Esophagus muscularis mucosa (tissue), 3 donors: ENCODE measurements around the gene MTMR12.
"Not testable (repeated sequence)": the region's sequence is repeated elsewhere in the genome, so short reads cannot be mapped to it uniquely, and the experiment has no call there.

ENCODE experiments used
- CTCF ChIP-seq, 3 experiments: fragments of 200-600 bp in 2 of 3; fragments of 450-650 bp in 1 of 3; sonication (generic) in 2 of 3; IDR thresholded peaks; one replicate each; pipeline ENCODE4 v1.5.1; 2017 to 2019; ENCODE audit warnings: antibody characterized with exemption in 3 of 3, mild to moderate bottlenecking in 2 of 3, moderate library complexity in 1 of 3
- POLR2AphosphoS5 ChIP-seq, 2 donors: sonication (generic); formaldehyde crosslinking; IDR thresholded peaks; one replicate each; pipeline ENCODE4 v1.6.1; 2017; ENCODE audit warnings: antibody characterized with exemption in 2 of 2

DNA sequence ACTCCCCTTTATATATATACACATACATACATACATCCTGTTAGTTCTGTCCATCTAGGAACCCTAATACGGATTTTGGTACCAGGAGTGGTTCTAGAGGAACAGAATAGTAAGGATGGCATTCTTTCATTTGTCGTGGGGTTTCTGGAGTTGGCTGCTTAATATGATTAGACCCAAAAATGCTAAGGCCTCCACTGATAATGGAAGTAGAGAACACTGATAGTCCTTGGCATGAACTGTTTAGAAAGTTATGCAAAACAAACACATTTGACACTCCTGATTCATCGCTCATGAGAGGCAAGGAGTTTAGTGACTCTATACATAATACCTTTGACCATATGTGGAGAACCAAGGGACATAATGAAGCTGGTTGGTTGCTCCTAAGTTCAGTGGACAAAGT lies 25.2 kb downstream of the MTMR12 start:
- not testable (repeated sequence) for TF ChIP-seq CTCF, POLR2AphosphoS5 (IDR thresholded peaks at IDR 0.05)
